Mesodermal cell (in vitro differentiated cells): ENCODE data around the gene CCDC136.

Experiments used
- H3K27ac ChIP-seq: 2 replicates; pipeline ENCODE4 v1.7.0; 2013; ENCODE audit warnings: mild to moderate bottlenecking, low read depth, low read length, moderate library complexity; ENCODE audit not compliant: severe bottlenecking
- H3K36me3 ChIP-seq: 2 replicates; pipeline ENCODE4 v1.7.1; 2013; ENCODE audit warnings: mild to moderate bottlenecking, low read length, moderate library complexity; ENCODE audit not compliant: control insufficient read depth, insufficient read depth
- H3K4me1 ChIP-seq: one replicate; pipeline ENCODE4 v1.7.1; 2013; ENCODE audit warnings: mild to moderate bottlenecking, low read length; ENCODE audit not compliant: insufficient read depth, control insufficient read depth, poor library complexity, severe bottlenecking
- H3K4me3 ChIP-seq: 2 replicates; pipeline ENCODE4 v1.7.0; 2013; ENCODE audit warnings: low read length, control low read depth, mild to moderate bottlenecking; ENCODE audit not compliant: insufficient read depth, poor library complexity, severe bottlenecking; ENCODE audit errors: extremely low read depth
- H3K9me3 ChIP-seq: 2 replicates; pipeline ENCODE4 v1.7.1; 2013; ENCODE audit warnings: mild to moderate bottlenecking, low read length, moderate library complexity; ENCODE audit not compliant: control insufficient read depth
- WGBS, 2 experiments: methylation state at CpG; one replicate each; pipeline ENCODE4 v1.1.5; 2013; ENCODE audit warnings: missing lambda C conversion rate in 2 of 2; ENCODE audit not compliant: insufficient coverage in 2 of 2; 5-methylcytosine and 5-hydroxymethylcytosine counted together

Gene CCDC136

GRCh38 chr7:128805225-128805624 is 13.5 kb downstream of the CCDC136 start:
- WGBS, 2 experiments: 92 to 95% methylated on average over 5 of the region's 5 CpGs
- Histone ChIP-seq H3K4me3 (no peak overlapping the region), H3K36me3 (peaks cover 78% of the 10 kb centered on the region), H3K9me3 (no peaks in the 10 kb centered on the region), H3K4me1 (peaks cover 6% of the 10 kb centered on the region), H3K27ac (no peak overlapping the region)

GRCh38 chr7:128807191-128807590 is 15.4 kb downstream of the CCDC136 start:
- peaks cover 6% of the 10 kb centered on the region for H3K4me1 ChIP-seq
- peaks cover 77% of the 10 kb centered on the region for H3K36me3 ChIP-seq
- no peaks in the 10 kb centered on the region for H3K9me3 ChIP-seq
- H3K27ac ChIP-seq: no peak overlapping the region
- H3K4me3 ChIP-seq: no peak overlapping the region
- WGBS, 2 experiments: 92 to 97% methylated on average over 8 of the region's 8 CpGs

GRCh38 chr7:128809363-128809762 is 17.6 kb downstream of the CCDC136 start:
- Histone ChIP-seq H3K9me3 (no peaks in the 10 kb centered on the region), H3K36me3 (peaks cover 74% of the 10 kb centered on the region), H3K4me1 (peaks cover 8% of the 10 kb centered on the region), H3K27ac (no peak overlapping the region), H3K4me3 (no peak overlapping the region)
- 71% methylated on average over 1 of the region's 3 CpGs; no CpG with 5 or more reads in 1 of the 2 experiments for whole genome bisulfite sequencing, 2 experiments

- 86% methylated on average over 1 of the region's 2 CpGs; no CpG with 5 or more reads in 1 of the 2 experiments for WGBS, 2 experiments
- no peak overlapping the region for H3K4me3 ChIP-seq
These were observed 18.7 kb downstream of the CCDC136 start for GRCh38 chr7:128810473-128810872.

GRCh38 chr7:128810997-128811396 is 19.2 kb downstream of the CCDC136 start:
- no peak overlapping the region for H3K4me3 ChIP-seq
- peaks cover 58% of the 10 kb centered on the region for H3K36me3 ChIP-seq
- H3K4me1 ChIP-seq: peaks cover 3% of the 10 kb centered on the region
- no peak overlapping the region for H3K27ac ChIP-seq
- H3K9me3 ChIP-seq: no peaks in the 10 kb centered on the region
- WGBS, 2 experiments: 100% methylated on average over 2 of the region's 3 CpGs

More at GRCh38 chr7:128810473-128810872, 18.7 kb downstream of the CCDC136 start:
- Histone ChIP-seq H3K36me3 (peaks cover 63% of the 10 kb centered on the region), H3K9me3 (no peaks in the 10 kb centered on the region), H3K4me1 (peaks cover 3% of the 10 kb centered on the region), H3K27ac (no peak overlapping the region)

- H3K9me3 ChIP-seq: no peaks in the 10 kb centered on the region
- H3K36me3 ChIP-seq: peaks cover 50% of the 10 kb centered on the region
- H3K4me1 ChIP-seq: peaks cover 3% of the 10 kb centered on the region
- WGBS, 2 experiments: 83 to 88% methylated on average over 10 of the region's 11 CpGs
- no peak overlapping the region for H3K4me3 ChIP-seq
- H3K27ac ChIP-seq: no peak overlapping the region
These were observed 20.1 kb downstream of the CCDC136 start for GRCh38 chr7:128811631-128812430.

GRCh38 chr7:128812514-128813168 is 20.9 kb downstream of the CCDC136 start:
- Histone ChIP-seq H3K27ac (no peak overlapping the region), H3K36me3 (peaks cover 43% of the 10 kb centered on the region), H3K4me3 (no peak overlapping the region), H3K9me3 (no peaks in the 10 kb centered on the region), H3K4me1 (peaks cover 3% of the 10 kb centered on the region)
- WGBS, 2 experiments: 68 to 74% methylated on average over 6 to 7 of the region's 11 CpGs

- Histone ChIP-seq H3K4me1 (peaks cover 11% of the 10 kb centered on the region), H3K4me3 (no peak overlapping the region), H3K36me3 (peaks cover 26% of the 10 kb centered on the region), H3K27ac (no peak overlapping the region), H3K9me3 (no peaks in the 10 kb centered on the region)
- WGBS, 2 experiments: 92 to 94% methylated on average over 6 of the region's 6 CpGs
These were observed 22.7 kb downstream of the CCDC136 start for GRCh38 chr7:128814499-128814898.

GRCh38 chr7:128815289-128815942 is 23.6 kb downstream of the CCDC136 start:
- no peak overlapping the region for H3K27ac ChIP-seq
- H3K4me1 ChIP-seq: peaks cover 11% of the 10 kb centered on the region
- H3K4me3 ChIP-seq: no peak overlapping the region
- 97 to 98% methylated on average over 4 to 5 of the region's 7 CpGs for WGBS, 2 experiments
- H3K9me3 ChIP-seq: no peaks in the 10 kb centered on the region
- peaks cover 17% of the 10 kb centered on the region for H3K36me3 ChIP-seq

GRCh38 chr7:128818694-128819093 is 26.9 kb downstream of the CCDC136 start:
- WGBS, 2 experiments: 63 to 71% methylated on average over 2 to 3 of the region's 3 CpGs
- peaks cover 8% of the 10 kb centered on the region for H3K4me1 ChIP-seq
- no peak overlapping the region for H3K27ac ChIP-seq

More at GRCh38 chr7:128818694-128819093, 26.9 kb downstream of the CCDC136 start:
- Histone ChIP-seq H3K9me3 (no peaks in the 10 kb centered on the region), H3K36me3 (no peaks in the 10 kb centered on the region), H3K4me3 (no peak overlapping the region)
